ENCODE results near the gene TRPV5.

Gene TRPV5

DNA sequence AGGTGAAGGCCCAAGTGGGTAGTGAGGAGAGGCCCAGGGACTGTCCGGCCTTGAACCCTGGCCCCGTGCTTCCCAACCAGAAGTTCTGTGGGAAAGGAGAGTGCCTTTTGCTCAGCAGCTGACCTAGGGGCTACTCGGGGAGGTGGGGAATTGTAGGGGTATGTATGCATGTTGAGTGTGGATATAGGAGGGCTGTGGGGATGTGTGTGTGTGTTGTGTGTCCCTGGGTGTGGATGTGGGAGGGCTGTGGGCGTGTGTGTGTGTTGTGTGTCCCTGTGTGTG is 66.5 kb downstream of the TRPV5 start:
- TF ChIP-seq, protein P1, sequence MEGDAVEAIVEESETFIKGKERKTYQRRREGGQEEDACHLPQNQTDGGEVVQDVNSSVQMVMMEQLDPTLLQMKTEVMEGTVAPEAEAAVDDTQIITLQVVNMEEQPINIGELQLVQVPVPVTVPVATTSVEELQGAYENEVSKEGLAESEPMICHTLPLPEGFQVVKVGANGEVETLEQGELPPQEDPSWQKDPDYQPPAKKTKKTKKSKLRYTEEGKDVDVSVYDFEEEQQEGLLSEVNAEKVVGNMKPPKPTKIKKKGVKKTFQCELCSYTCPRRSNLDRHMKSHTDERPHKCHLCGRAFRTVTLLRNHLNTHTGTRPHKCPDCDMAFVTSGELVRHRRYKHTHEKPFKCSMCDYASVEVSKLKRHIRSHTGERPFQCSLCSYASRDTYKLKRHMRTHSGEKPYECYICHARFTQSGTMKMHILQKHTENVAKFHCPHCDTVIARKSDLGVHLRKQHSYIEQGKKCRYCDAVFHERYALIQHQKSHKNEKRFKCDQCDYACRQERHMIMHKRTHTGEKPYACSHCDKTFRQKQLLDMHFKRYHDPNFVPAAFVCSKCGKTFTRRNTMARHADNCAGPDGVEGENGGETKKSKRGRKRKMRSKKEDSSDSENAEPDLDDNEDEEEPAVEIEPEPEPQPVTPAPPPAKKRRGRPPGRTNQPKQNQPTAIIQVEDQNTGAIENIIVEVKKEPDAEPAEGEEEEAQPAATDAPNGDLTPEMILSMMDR (conservative IDR thresholded peaks at IDR 0.05; ENCODE audit: low read depth), result no peak
- DNase-seq (ENCODE audit: low spot score), result no peak
- ChIA-PET POLR2A (ENCODE audit: low non-redundant PET) (no interaction called here), CTCF (no interaction called here)
- no peak overlapping the region for H3K27ac ChIP-seq

DNA sequence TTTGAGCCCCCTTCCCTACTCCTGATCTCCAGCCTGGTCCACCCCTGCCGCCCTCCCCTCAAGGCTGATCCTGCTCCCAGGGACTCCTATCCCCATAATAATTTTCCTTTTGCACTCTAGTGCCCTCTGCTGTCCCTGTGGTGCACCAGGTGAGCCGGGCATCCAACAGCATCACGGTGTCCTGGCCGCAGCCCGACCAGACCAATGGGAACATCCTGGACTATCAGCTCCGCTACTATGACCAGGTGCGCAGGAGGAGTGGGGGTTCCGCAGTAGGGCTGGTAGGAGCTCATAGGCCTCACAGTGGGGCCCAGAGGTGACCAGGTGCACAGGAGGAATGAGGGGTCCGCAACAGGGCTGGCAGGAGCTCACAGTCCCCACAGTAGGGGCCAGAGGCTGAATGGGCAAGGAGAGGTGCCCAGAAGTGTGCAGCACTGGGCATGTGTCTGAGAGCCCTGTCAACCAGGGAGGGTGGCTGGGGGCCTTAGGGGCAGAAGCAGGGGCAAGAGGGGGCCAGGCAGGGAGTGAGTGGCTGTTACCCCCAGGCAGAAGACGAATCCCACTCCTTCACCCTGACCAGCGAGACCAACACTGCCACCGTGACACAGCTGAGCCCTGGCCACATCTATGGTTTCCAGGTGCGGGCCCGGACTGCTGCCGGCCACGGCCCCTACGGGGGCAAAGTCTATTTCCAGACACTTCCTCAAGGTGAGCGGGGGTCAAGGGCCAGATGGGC is 67.0 kb downstream of the TRPV5 start:
- CTCF ChIA-PET, result interaction anchor here (0.7 to 1.9 kb wide), 2 partner anchors 12 to 142 kb away, joined by 3 to 13 read pairs; partner anchors contain the start of gene EPHB6
- POLR2A ChIA-PET (ENCODE audit: low non-redundant PET), result no interaction called here
- TF ChIP-seq, protein P1 (conservative IDR thresholded peaks at IDR 0.05; ENCODE audit: low read depth), result peak; percentile 84
- DNase-seq (ENCODE audit: low spot score), result no peak
- no peak overlapping the region for H3K27ac ChIP-seq

DNA sequence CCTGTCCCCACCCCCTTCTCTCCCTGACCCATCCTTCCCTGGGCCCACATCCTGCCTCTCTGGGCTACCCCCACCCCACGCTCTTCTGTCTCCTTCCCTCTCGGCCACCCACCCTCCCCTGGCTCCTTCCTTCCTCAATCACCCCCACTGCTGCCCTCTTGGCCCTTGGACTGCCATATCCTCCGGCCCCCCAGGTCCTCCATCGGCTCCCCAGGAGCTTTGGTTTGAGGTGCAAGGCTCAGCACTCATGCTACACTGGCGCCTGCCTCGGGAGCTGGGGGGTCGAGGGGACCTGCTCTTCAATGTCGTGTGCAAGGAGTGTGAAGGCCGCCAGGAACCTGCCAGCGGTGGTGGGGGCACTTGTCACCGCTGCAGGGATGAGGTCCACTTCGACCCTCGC is 67.8 kb downstream of the TRPV5 start:
- POLR2A ChIA-PET (ENCODE audit: low non-redundant PET), result no interaction called here
- CTCF ChIA-PET, result interaction anchor here (0.7 to 1.9 kb wide), 3 partner anchors 11 to 142 kb away, joined by 3 to 13 read pairs (median 5); partner anchors contain the start of gene EPHB6
- no peak for DNase-seq (ENCODE audit: low spot score)
- H3K27ac ChIP-seq, result peak overlapping the region; percentile 73
- TF ChIP-seq, protein P1 (conservative IDR thresholded peaks at IDR 0.05; ENCODE audit: low read depth), result no peak

DNA sequence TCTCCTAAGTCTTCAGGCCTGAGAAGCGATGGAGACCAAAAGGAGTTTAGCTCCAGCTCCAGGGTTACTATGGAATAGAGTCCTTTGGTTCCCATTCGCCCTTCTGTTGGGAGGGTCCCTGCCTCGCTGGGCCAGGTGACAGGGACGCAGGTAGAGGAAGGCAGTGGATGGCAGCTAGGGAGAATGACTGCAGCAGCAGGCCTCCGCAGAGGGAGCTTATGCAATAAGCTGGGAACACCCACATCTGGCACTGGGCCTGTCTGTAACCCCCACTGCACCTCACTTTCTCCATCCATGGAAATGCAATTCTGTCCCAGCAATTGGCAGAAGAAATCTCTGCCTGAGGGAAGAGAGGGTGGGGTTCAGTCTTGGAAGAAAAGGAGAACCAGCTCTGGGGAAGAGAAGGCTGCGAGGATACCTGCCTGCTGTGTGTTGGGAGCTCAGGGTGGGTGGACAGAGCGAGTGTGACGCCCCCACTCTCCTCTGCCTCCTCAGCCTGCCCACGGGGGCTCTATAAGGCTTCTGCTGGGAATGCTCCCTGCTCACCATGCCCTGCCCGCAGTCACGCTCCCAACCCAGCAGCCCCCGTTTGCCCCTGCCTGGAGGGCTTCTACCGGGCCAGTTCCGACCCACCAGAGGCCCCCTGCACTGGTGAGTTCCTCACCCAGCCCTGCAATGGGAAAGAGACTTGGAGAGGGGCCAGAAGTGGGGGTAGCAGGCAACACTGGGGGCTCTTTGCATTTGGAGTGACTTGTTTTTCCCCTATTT is 68.4 kb downstream of the TRPV5 start:
- H3K27ac ChIP-seq, result peak overlapping the region; percentile 73
- ChIA-PET POLR2A (ENCODE audit: low non-redundant PET) (no interaction called here), CTCF (interaction anchor here (0.6 to 1.9 kb wide), 3 partner anchors 10 to 405 kb away, joined by 3 to 13 read pairs (median 5); partner anchors contain the start of gene EPHB6)
- DNase-seq (ENCODE audit: low spot score), result no peak
- TF ChIP-seq, protein P1 (conservative IDR thresholded peaks at IDR 0.05; ENCODE audit: low read depth), result no peak

DNA sequence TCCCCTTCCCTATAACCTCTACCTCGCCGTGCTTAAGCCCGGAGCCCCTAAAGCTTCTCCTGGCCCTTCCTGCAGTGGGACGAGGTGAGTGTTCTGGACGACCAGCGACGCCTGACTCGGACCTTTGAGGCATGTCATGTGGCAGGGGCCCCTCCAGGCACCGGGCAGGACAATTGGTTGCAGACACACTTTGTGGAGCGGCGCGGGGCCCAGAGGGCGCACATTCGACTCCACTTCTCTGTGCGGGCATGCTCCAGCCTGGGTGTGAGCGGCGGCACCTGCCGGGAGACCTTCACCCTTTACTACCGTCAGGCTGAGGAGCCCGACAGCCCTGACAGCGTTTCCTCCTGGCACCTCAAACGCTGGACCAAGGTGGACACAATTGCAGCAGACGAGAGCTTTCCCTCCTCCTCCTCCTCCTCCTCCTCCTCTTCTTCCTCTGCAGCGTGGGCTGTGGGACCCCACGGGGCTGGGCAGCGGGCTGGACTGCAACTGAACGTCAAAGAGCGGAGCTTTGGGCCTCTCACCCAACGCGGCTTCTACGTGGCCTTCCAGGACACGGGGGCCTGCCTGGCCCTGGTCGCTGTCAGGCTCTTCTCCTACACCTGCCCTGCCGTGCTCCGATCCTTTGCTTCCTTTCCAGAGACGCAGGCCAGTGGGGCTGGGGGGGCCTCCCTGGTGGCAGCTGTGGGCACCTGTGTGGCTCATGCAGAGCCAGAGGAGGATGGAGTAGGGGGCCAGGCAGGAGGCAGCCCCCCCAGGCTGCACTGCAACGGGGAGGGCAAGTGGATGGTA is 69.5 kb downstream of the TRPV5 start:
- POLR2A ChIA-PET (ENCODE audit: low non-redundant PET), result no interaction called here
- CTCF ChIA-PET, result interaction anchor here (1.9 kb wide), 1 partner anchor 9 kb away, joined by 13 read pairs; the partner anchor contains the start of gene EPHB6
- H3K27ac ChIP-seq, result peak overlapping the region; percentile 73
- TF ChIP-seq, protein P1 (conservative IDR thresholded peaks at IDR 0.05; ENCODE audit: low read depth), result no peak
- DNase-seq (ENCODE audit: low spot score), result no peak

DNA sequence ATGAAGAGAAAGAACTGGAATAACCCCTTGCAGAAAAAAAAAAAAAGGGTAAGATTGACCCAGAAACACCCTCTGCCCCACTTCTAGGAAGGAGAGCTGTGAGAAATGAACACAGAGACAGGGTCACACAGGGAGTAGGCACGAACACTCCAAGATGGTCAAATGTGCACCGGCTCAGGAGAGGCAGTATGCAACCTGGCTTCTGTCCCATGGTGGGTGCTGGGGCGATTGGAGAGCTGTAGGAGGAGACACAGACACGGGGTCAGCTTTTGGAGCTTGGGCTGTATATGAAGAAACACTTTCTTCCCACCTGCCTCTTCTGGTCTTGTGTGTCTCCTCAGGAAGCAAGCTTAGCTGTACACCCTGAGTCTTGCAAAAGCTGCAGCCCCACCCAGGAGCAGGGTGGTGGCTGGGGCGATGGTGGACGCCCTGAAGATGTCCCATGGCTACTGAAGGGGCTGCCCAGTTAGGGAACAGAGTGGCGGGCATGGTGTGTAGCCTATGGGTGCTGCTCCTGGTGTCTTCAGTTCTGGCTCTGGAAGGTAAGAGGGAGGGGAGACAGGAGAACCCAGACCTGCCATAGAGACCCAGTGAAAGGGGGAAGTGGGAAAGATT is 70.7 kb downstream of the TRPV5 start:
- no peak for DNase-seq (ENCODE audit: low spot score)
- POLR2A ChIA-PET (ENCODE audit: low non-redundant PET), result no interaction called here
- TF ChIP-seq, protein P1 (conservative IDR thresholded peaks at IDR 0.05; ENCODE audit: low read depth), result no peak
- H3K27ac ChIP-seq, result peak overlapping the region; percentile 73; the same call in 1 of the 2 replicates
- CTCF ChIA-PET, result no interaction called here
